SK-N-SH (cell line): ENCODE results near the gene TMEM9. TPM values are rescaled to one million over a fixed set of nuclear protein-coding genes. Genes with fewer than 3 reads are reported as not detected.

Experiments used
- CTCF ChIA-PET: fragments of 300-600, 350-600 bp; formaldehyde crosslinking; extraction: SDS; loops from one replicate; lab custom pipeline; 2021; lab: Yijun Ruan, JAX
- POLR2A ChIA-PET: fragments of 350-600 bp; sonication (Branson Sonifier 250); formaldehyde crosslinking; extraction: SDS; loops from one replicate; lab custom pipeline; 2020; ENCODE audit warnings: antibody characterized with exemption, inconsistent platforms; lab: Yijun Ruan, JAX
- DNase-seq: peaks from one replicate; pipeline ENCODE4 v3.0.0; 2012
- H2AFZ ChIP-seq: fragments of 200-600 bp; sonication (generic); 2 replicates; pipeline ENCODE4 v1.8.1; 2016; ENCODE audit warnings: antibody characterized with exemption, mild to moderate bottlenecking, low read depth
- H3F3A ChIP-seq: fragments of 200-600 bp; sonication (generic); replicated peaks from 2 replicates; pipeline ENCODE3; 2016; ENCODE audit warnings: antibody characterized with exemption, mild to moderate bottlenecking; ENCODE audit not compliant: insufficient read depth
- H3K27ac ChIP-seq, 2 experiments: fragments of 200-500 bp in 1 of 2; fragments of 200-600 bp in 1 of 2; sonication (Bioruptor generic) in 1 of 2; sonication (generic), shearing (Covaris generic) in 1 of 2; 2 replicates each; pipeline versions ENCODE4 v1.5.1 to v1.6.1; 2014 to 2016; ENCODE audit warnings: low read depth in 2 of 2, inconsistent platforms in 1 of 2, low read length in 1 of 2, mild to moderate bottlenecking in 1 of 2, mixed read lengths in 1 of 2
- H3K27me3 ChIP-seq: fragments of 200-600 bp; sonication (generic), shearing (Covaris generic); 2 replicates; pipeline ENCODE4 v1.6.1; 2016; ENCODE audit warnings: mixed run types; ENCODE audit not compliant: insufficient read depth
- H3K36me3 ChIP-seq, 2 experiments: fragments of 200-500 bp in 1 of 2; fragments of 200-600 bp in 1 of 2; sonication (Bioruptor generic) in 1 of 2; sonication (generic) in 1 of 2; replicated peaks in 1 of 2; 2 replicates each; pipeline versions ENCODE3 to v1.5.1; 2014 to 2016; ENCODE audit warnings: low read length in 1 of 2, mild to moderate bottlenecking in 1 of 2; ENCODE audit not compliant: insufficient read depth in 2 of 2, control insufficient read depth in 1 of 2
- H3K4me1 ChIP-seq, 2 experiments: fragments of 200-500 bp in 1 of 2; fragments of 200-600 bp in 1 of 2; sonication (Bioruptor generic) in 1 of 2; sonication (generic), shearing (Covaris generic) in 1 of 2; 2 replicates each; pipeline versions ENCODE4 v1.5.1 to v1.6.1; 2014 to 2016; ENCODE audit warnings: low read depth in 1 of 2, low read length in 1 of 2, mixed run types in 1 of 2; ENCODE audit not compliant: insufficient read depth in 2 of 2, control insufficient read depth in 1 of 2
- H3K4me2 ChIP-seq: fragments of 200-600 bp; sonication (generic), shearing (Covaris generic); 2 replicates; pipeline ENCODE4 v1.6.1; 2017; ENCODE audit warnings: mixed run types
- H3K4me3 ChIP-seq, 2 experiments: fragments of 200-500 bp in 1 of 2; fragments of 200-600 bp in 1 of 2; sonication (Bioruptor generic) in 1 of 2; sonication (generic), shearing (Covaris generic) in 1 of 2; 2 replicates each; pipeline versions ENCODE4 v1.5.1 to v1.8.1; 2014 to 2016; ENCODE audit warnings: low read depth in 2 of 2, inconsistent platforms in 1 of 2, low read length in 1 of 2, mild to moderate bottlenecking in 1 of 2, mixed read lengths in 1 of 2, moderate library complexity in 1 of 2
- H3K79me2 ChIP-seq: fragments of 200-600 bp; sonication (generic); 2 replicates; pipeline ENCODE4 v1.8.1; 2017; ENCODE audit warnings: mild to moderate bottlenecking; ENCODE audit not compliant: insufficient read depth
- H3K9ac ChIP-seq: fragments of 200-600 bp; sonication (generic); 2 replicates; pipeline ENCODE4 v1.6.1; 2017; ENCODE audit warnings: mixed run types
- H3K9me2 ChIP-seq: fragments of 200-600 bp; sonication (generic); 2 replicates; pipeline ENCODE4 v1.6.1; 2017; ENCODE audit warnings: mixed run types
- H3K9me3 ChIP-seq: fragments of 200-600 bp; sonication (generic); 2 replicates; pipeline ENCODE4 v1.6.1; 2017; ENCODE audit warnings: mixed run types, mild to moderate bottlenecking, moderate library complexity
- H4K20me1 ChIP-seq: fragments of 200-600 bp; sonication (generic); 2 replicates; pipeline ENCODE4 v1.6.1; 2017; ENCODE audit warnings: mild to moderate bottlenecking, mixed run types; ENCODE audit not compliant: insufficient read depth
- FOXJ3 ChIP-seq: sonication (generic); formaldehyde crosslinking; IDR thresholded peaks from 2 replicates; pipeline ENCODE4 v1.5.1; 2020; ENCODE audit warnings: mild to moderate bottlenecking, missing genetic modification reagents
- FOXM1 ChIP-seq: IDR thresholded peaks from 2 replicates; pipeline ENCODE4 v1.4.0; 2012; ENCODE audit warnings: low read depth, mild to moderate bottlenecking
- GATA2 ChIP-seq: sonication (generic); formaldehyde crosslinking; IDR thresholded peaks from 2 replicates; pipeline ENCODE4 v1.5.0; 2020; ENCODE audit warnings: mild to moderate bottlenecking, missing genetic modification reagents
- JUND ChIP-seq: IDR thresholded peaks from 2 replicates; pipeline ENCODE4 v1.4.0; 2012
- MXI1 ChIP-seq: IDR thresholded peaks from 2 replicates; pipeline ENCODE4 v1.6.1; 2012; ENCODE audit warnings: mild to moderate bottlenecking, low read depth, low read length, improper control_type of control experiment
- NFIC ChIP-seq: IDR thresholded peaks from 2 replicates; pipeline ENCODE4 v1.4.0; 2012; ENCODE audit warnings: borderline replicate concordance
- RAD21 ChIP-seq: IDR thresholded peaks from 2 replicates; pipeline ENCODE4 v1.6.1; 2012; ENCODE audit warnings: mild to moderate bottlenecking, low read length
- RFX5 ChIP-seq: IDR thresholded peaks from 2 replicates; pipeline ENCODE4 v1.6.1; 2012; ENCODE audit warnings: mild to moderate bottlenecking, improper control_type of control experiment, low read length
- TCF12 ChIP-seq: IDR thresholded peaks from 2 replicates; pipeline ENCODE4 v1.4.0; 2012
- YY1 ChIP-seq: IDR thresholded peaks from 2 replicates; pipeline ENCODE4 v1.4.0; 2012; ENCODE audit warnings: low read depth, mild to moderate bottlenecking
- WGBS: methylation state at CpG from one replicate; pipeline ENCODE4 v1.1.6; 2017; ENCODE audit warnings: low lambda C conversion rate; 5-methylcytosine and 5-hydroxymethylcytosine counted together
- polyA plus RNA-seq, 3 experiments: library from polyadenylated mRNA; depleted of rRNA; stranded (reverse); fragments of >200 nt; gene quantifications; 2 replicates each; pipeline ENCODE4 v1.2.3, GENCODE V29; 2012
- TF ChIP-seq, protein P1 (sequence below): fragments of 150-350 bp; IDR thresholded peaks from 2 replicates; pipeline ENCODE4 v1.6.1; 2016; ENCODE audit warnings: mild to moderate bottlenecking, low read depth, low read length
- TF ChIP-seq, protein P2 (sequence below): IDR thresholded peaks from 2 replicates; pipeline ENCODE4 v1.4.0; 2012; ENCODE audit warnings: low read depth
- TF ChIP-seq, protein P3 (sequence below): fragments of 200-600 bp; sonication (generic); IDR thresholded peaks from 2 replicates; pipeline ENCODE4 v1.6.1; 2017; ENCODE audit warnings: antibody characterized with exemption, mild to moderate bottlenecking, moderate library complexity
- TF ChIP-seq, protein P4 (sequence below): IDR thresholded peaks from 2 replicates; pipeline ENCODE4 v1.4.0; 2012; ENCODE audit warnings: low read depth, borderline replicate concordance
- TF ChIP-seq, protein P5 (sequence below): fragments of 150-350 bp; IDR thresholded peaks from 2 replicates; pipeline ENCODE4 v1.6.1; 2017; ENCODE audit warnings: antibody characterized with exemption, low read length, low read depth, borderline replicate concordance

The TMEM9 gene
- polyA plus RNA-seq, 1 of the 3 experiments (the other 2 are of a cell fraction): 126 TPM

DNA sequence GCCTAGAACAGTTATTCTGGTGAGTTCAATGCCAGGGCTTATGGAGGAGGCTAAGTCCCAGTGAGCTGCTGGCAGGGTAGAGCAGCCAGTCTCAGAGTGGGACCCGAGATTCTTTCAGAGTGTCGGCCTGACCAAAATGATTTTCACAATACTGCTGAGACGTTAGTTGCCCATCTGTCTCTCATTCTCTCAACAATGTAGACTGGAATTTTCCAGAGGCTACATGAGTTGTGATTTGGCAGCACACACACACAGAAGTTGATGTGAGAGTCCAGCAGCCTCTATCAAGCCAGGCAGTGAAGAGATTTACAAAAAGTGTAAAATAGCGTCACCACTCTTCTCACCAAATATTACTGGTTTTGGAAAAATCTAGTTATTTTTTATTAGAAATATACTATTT, 63.7 kb downstream of the TMEM9 start:
- Histone ChIP-seq H3K36me3 (no peaks in the 10 kb centered on the region), H3K9ac (no peak overlapping the region), H3K27ac (no peak overlapping the region), H3K9me3 (no peaks in the 10 kb centered on the region), H2AFZ (no peak overlapping the region), H4K20me1 (no peaks in the 10 kb centered on the region), H3K4me2 (no peak overlapping the region), H3K4me3 (no peak overlapping the region), H3K4me1 (no peaks in the 10 kb centered on the region), H3K9me2 (no peaks in the 10 kb centered on the region), H3F3A (no peaks in the 10 kb centered on the region), H3K79me2 (no peaks in the 10 kb centered on the region), H3K27me3 (peaks cover 15% of the 10 kb centered on the region; the same call in 1 of the 2 replicates)
- DNase-seq: no peak
- 59% methylated on average over 4 of the region's 4 CpGs for WGBS
- ChIA-PET CTCF (interaction anchor here (1.2 to 2.0 kb wide), 2 partner anchors 8 to 469 kb away, joined by 3 to 6 read pairs; no protein-coding TSS in a partner anchor), POLR2A (no interaction called here)
- TF ChIP-seq, protein P1, sequence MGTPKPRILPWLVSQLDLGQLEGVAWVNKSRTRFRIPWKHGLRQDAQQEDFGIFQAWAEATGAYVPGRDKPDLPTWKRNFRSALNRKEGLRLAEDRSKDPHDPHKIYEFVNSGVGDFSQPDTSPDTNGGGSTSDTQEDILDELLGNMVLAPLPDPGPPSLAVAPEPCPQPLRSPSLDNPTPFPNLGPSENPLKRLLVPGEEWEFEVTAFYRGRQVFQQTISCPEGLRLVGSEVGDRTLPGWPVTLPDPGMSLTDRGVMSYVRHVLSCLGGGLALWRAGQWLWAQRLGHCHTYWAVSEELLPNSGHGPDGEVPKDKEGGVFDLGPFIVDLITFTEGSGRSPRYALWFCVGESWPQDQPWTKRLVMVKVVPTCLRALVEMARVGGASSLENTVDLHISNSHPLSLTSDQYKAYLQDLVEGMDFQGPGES: no peak
- no peak for TF ChIP-seq MXI1
- TF ChIP-seq NFIC: no peak
- no peak for TF ChIP-seq FOXM1
- TF ChIP-seq GATA2 (CRISPR knock-in tag): no peak
- no peak for TF ChIP-seq FOXJ3 (CRISPR knock-in tag)
- TF ChIP-seq RAD21: no peak
- TF ChIP-seq, protein P2, sequence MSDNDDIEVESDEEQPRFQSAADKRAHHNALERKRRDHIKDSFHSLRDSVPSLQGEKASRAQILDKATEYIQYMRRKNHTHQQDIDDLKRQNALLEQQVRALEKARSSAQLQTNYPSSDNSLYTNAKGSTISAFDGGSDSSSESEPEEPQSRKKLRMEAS: no peak
- TF ChIP-seq YY1: no peak
- TF ChIP-seq TCF12: no peak
- TF ChIP-seq, protein P3, sequence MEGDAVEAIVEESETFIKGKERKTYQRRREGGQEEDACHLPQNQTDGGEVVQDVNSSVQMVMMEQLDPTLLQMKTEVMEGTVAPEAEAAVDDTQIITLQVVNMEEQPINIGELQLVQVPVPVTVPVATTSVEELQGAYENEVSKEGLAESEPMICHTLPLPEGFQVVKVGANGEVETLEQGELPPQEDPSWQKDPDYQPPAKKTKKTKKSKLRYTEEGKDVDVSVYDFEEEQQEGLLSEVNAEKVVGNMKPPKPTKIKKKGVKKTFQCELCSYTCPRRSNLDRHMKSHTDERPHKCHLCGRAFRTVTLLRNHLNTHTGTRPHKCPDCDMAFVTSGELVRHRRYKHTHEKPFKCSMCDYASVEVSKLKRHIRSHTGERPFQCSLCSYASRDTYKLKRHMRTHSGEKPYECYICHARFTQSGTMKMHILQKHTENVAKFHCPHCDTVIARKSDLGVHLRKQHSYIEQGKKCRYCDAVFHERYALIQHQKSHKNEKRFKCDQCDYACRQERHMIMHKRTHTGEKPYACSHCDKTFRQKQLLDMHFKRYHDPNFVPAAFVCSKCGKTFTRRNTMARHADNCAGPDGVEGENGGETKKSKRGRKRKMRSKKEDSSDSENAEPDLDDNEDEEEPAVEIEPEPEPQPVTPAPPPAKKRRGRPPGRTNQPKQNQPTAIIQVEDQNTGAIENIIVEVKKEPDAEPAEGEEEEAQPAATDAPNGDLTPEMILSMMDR: no peak
- no peak for TF ChIP-seq JUND
- TF ChIP-seq, protein P4, sequence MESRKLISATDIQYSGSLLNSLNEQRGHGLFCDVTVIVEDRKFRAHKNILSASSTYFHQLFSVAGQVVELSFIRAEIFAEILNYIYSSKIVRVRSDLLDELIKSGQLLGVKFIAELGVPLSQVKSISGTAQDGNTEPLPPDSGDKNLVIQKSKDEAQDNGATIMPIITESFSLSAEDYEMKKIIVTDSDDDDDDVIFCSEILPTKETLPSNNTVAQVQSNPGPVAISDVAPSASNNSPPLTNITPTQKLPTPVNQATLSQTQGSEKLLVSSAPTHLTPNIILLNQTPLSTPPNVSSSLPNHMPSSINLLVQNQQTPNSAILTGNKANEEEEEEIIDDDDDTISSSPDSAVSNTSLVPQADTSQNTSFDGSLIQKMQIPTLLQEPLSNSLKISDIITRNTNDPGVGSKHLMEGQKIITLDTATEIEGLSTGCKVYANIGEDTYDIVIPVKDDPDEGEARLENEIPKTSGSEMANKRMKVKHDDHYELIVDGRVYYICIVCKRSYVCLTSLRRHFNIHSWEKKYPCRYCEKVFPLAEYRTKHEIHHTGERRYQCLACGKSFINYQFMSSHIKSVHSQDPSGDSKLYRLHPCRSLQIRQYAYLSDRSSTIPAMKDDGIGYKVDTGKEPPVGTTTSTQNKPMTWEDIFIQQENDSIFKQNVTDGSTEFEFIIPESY: no peak
- TF ChIP-seq, protein P5, sequence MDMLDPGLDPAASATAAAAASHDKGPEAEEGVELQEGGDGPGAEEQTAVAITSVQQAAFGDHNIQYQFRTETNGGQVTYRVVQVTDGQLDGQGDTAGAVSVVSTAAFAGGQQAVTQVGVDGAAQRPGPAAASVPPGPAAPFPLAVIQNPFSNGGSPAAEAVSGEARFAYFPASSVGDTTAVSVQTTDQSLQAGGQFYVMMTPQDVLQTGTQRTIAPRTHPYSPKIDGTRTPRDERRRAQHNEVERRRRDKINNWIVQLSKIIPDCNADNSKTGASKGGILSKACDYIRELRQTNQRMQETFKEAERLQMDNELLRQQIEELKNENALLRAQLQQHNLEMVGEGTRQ: no peak
- no peak for TF ChIP-seq RFX5
